ENCODE data around the gene MDFIC.

Gene MDFIC

DNA sequence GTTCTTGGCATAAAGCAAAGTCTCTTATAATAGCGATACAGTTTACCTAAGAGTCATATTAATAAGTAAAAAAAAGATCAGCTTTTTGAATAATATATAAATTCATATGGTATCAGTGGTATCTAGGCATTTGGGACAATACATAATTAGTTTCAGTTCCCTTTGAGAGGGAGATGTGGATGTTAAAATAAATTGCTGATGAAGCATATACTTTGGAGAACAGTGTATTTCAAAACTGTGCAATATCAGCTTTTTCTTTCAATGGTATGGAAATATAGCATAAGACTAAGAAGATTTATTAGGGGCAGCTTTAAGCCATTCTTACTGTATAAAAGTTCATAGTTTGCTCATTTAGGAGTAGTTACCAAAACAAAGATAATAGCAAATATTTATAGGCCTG, 35.5 kb downstream of the MDFIC start:
- DNase-seq, result no peak

GRCh38 chr7:114959931-114960330, 38.0 kb downstream of the MDFIC start:
- no peak for DNase-seq

GRCh38 chr7:114962441-114962840, 40.5 kb downstream of the MDFIC start:
- no peak for DNase-seq

DNA sequence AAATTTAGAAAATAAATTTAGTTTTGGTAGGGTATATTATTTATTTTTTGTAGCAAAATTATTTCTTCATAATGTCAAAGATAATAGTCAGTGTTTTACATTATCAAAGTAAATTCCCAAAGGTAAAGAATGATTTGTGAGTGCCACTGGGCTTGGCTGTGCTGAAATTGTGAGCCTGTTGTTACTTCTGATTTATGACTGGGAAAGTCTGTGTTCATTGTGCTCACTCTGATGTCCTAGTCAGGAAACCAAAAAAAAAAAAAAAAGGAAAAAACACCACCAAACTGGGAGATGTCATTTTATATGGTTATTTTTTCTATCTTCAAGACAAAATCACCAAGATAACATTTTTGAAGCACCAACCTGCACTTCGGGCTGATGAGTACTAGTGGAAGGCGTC, 44.3 kb downstream of the MDFIC start:
- DNase-seq, result no peak

GRCh38 chr7:114969096-114969495, 47.2 kb downstream of the MDFIC start:
- DNase-seq, result no peak

DNA sequence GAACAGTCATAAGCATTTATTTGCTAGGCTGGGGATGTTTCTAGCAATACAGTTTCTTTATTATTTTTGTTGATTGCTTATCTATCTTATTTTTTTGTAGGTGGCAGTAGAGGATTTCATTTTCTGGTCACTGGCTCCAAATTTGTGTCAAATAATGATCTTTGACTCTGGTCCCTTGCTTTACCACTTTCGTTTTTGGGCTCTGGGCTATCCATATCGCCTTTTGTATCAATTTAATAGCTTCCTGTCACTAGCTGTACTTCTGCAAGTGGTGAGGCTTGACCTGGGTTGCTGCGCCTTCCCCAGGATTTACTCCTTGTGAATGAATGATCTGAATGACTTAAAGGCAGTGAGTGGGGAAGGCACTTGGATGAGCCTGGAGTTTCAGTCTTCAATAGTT, 48.4 kb downstream of the MDFIC start:
- DNase-seq, result no peak

DNA sequence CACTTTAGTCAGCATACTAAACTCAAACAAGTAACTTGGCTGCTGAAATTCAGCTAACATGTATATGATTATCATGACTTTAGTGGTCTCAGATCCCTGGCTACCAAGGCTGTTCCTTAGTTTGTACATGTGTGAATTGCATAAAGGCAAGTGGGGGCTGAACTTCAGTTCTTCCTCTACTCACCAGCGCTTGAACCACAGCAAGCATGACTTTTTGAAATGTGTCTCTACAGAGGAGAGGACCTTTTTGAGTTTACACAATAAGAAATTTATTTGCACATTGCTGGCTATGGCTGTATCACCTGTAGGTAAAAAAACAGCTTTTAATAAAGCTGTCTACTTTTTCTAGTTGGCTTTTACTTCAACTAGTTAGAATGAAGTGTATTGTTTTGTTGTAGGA, 48.8 kb downstream of the MDFIC start:
- DNase-seq, result no peak

- no peak for DNase-seq
Measured at GRCh38 chr7:114972567-114972966, 50.7 kb downstream of the MDFIC start.

DNA sequence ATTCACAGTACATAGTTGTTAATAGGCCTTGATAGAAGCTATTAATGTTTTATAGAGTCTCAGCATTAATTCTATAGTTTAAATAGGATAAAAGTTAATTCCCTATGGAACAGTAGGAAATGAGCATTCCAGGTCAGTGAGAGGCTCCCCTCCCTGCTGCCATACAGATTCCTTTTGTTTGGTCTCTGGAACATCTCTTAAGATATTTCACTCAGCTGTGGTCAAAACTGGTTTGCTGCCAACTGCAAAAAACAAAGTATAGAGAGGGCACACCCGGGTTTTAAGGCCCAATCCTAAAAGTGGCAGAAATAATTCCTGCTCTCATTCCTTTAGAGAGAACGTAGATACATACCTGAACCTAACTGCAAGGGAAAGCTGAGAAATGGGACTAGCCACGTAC, 51.3 kb downstream of the MDFIC start:
- DNase-seq, result no peak

- DNase-seq, result no peak
Measured at GRCh38 chr7:114975401-114975800, 53.5 kb downstream of the MDFIC start.

DNA sequence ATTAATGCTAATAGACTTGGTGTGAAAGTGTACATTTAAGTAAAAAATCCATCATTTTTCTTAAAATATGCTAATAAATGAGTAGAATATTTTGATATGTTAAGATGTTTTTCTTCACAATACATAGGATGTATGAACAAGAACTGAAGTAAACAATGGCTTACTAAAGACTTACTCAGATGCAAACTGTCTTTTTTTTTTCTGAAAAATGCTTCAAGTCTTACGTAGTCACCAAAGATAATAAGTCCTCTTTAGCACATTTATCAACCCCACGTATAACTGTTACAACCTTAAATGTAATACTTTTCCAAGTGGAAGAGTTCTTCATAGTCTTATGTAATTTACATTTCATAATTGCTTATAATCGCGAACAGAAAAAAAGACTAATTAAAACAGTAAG, 54.8 kb downstream of the MDFIC start:
- no peak for DNase-seq

GRCh38 chr7:114977277-114977676, 55.4 kb downstream of the MDFIC start:
- no peak for DNase-seq

- DNase-seq, result no peak
Measured at GRCh38 chr7:114979388-114979787, 57.5 kb downstream of the MDFIC start.

GRCh38 chr7:114979803-114980507, 58.1 kb downstream of the MDFIC start:
- no peak for DNase-seq

- DNase-seq, result no peak
Measured at GRCh38 chr7:114981323-114981722, 59.4 kb downstream of the MDFIC start.

GRCh38 chr7:114985116-114985715, 63.3 kb downstream of the MDFIC start:
- no peak for DNase-seq

GRCh38 chr7:114986190-114987180, 64.6 kb downstream of the MDFIC start:
- DNase-seq, result no peak

GRCh38 chr7:114988026-114988425, 66.1 kb downstream of the MDFIC start:
- no peak for DNase-seq

DNA sequence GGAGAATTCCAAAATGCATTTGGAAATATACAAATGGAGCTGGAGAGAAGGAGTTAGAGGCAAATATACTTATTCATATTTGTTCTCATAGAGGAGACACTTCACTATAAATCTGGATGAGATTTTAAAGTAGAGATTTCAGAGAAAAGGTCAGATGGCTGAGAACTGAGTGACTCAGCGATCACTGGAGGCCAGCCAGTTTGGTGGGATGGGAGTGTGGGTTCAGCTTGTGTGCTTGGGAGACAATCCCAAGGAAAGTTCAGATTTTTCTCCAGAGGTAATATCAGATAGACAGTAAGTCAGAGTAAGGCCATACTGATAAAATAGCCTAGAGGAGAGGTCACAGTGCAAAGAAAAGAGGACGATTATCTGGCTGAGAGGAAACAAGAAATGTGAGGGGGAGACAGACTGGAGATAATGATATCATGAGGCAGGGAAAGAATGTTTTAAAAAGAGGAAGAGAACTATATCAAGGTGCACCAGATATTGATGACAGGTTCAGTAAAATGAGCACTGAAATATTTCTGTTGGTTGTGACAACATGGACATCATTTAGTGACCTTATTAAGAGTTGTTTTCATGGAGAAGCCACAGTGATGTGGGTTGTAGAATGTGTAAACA, 67.0 kb downstream of the MDFIC start:
- DNase-seq, result no peak

DNA sequence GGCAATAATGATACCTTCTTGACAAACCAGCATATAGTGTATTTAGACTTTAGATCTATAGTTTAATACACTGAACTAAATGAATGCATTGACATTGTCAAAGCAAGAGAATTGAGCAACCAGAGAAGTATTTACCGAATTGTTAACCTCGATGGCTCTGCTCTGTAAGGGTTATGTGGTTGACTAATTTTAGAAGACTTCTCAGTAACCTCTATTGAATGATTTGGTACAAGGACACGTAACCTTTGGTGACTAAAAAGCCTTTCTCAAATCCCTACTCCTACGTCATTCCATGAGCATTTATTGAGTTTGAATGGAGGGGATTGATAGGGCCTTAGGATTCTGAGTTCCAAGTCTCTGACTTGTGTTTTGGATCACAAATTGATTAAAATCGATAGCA, 67.6 kb downstream of the MDFIC start:
- DNase-seq, result no peak

GRCh38 chr7:114997487-114998404, 75.9 kb downstream of the MDFIC start:
- DNase-seq, result no peak

- DNase-seq, result no peak
Measured at GRCh38 chr7:115004121-115004520, 82.2 kb downstream of the MDFIC start.
